ENCODE measurements around the gene SLC44A5. TPM values are rescaled to one million over a fixed set of nuclear protein-coding genes. Genes with fewer than 3 reads are reported as not detected.
"Not testable (repeated sequence)": the region's sequence is repeated elsewhere in the genome, so short reads cannot be mapped to it uniquely, and the experiment has no call there.

The SLC44A5 gene
- polyA plus RNA-seq, 3 donors, result not detected

DNA sequence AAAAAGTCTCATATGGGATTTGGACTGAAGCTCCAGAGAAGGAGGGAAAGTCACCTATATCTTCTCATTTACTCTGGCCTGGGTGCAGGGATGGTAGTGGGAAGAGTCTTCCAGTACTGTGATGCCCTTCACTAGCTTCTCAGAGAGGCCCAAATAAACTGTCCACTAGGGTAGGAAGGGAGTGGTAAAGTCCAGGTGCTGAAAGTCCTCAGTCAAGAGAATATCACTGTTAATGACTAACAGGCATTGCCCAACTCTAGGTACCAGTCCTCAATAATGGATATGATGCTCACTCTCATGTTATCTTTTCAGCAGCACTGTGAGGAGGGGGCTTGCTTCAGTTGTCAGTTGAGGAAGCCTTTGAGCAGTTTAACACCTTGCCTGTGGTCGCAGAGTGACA is 412.8 kb downstream of the SLC44A5 start:
- DNase-seq, result no peak
- Histone ChIP-seq H3K4me1 (ENCODE audit: control insufficient read depth in 1 of 2, insufficient read depth in 2 of 2, low read length in 2 of 2) (no peaks in the 10 kb centered on the region), H3K27ac (ENCODE audit: low read depth in 1 of 2, low read length in 2 of 2) (no peak overlapping the region), H3K9me3 (replicated peaks in 1 of 2; ENCODE audit: control insufficient read depth in 1 of 2, insufficient read depth in 1 of 2, low read length in 2 of 2) (no peaks in the 10 kb centered on the region), H3K4me2 (replicated peaks; ENCODE audit: extremely low read depth, low read length, poor library complexity, severe bottlenecking) (no peak overlapping the region), H3K9ac (ENCODE audit: insufficient read depth, low read length, poor library complexity, severe bottlenecking) (no peak overlapping the region), H3K4me3 (replicated peaks in 1 of 3; ENCODE audit: low read depth in 2 of 3, low read length in 3 of 3) (no peak overlapping the region), H3K36me3 (replicated peaks in 1 of 2; ENCODE audit: control insufficient read depth in 1 of 2, insufficient read depth in 2 of 2, low read length in 2 of 2) (no peaks in the 10 kb centered on the region), H2AFZ (ENCODE audit: insufficient read depth, low read depth, low read length, poor library complexity, severe bottlenecking) (no peak overlapping the region), H4K20me1 (ENCODE audit: insufficient read depth, low read length) (no peaks in the 10 kb centered on the region), H3K79me2 (ENCODE audit: insufficient read depth, low read length) (no peaks in the 10 kb centered on the region), H3K27me3 (ENCODE audit: control insufficient read depth in 2 of 2, insufficient read depth in 2 of 2, low read length in 2 of 2) (no peaks in the 10 kb centered on the region)
- H3K36me3 Mint-ChIP-seq, result no peaks in the 10 kb centered on the region
- H3K4me1 Mint-ChIP-seq, result no peaks in the 10 kb centered on the region
- intact Hi-C loops (cut with micrococcal nuclease), result no loop called here
- WGBS (ENCODE audit: insufficient coverage), result 75% methylated on average over 1 of the region's 1 CpG
- H3K27ac Mint-ChIP-seq, result no peak overlapping the region
- no peaks in the 10 kb centered on the region for H3K9me3 Mint-ChIP-seq
- no peak overlapping the region for H3K4me3 Mint-ChIP-seq
- peaks cover under 1 to 3% (median 2%) of the 10 kb centered on the region in 3 donors for H3K27me3 Mint-ChIP-seq (ENCODE audit: low read depth in 3 of 3)
- TF ChIP-seq, protein P1, sequence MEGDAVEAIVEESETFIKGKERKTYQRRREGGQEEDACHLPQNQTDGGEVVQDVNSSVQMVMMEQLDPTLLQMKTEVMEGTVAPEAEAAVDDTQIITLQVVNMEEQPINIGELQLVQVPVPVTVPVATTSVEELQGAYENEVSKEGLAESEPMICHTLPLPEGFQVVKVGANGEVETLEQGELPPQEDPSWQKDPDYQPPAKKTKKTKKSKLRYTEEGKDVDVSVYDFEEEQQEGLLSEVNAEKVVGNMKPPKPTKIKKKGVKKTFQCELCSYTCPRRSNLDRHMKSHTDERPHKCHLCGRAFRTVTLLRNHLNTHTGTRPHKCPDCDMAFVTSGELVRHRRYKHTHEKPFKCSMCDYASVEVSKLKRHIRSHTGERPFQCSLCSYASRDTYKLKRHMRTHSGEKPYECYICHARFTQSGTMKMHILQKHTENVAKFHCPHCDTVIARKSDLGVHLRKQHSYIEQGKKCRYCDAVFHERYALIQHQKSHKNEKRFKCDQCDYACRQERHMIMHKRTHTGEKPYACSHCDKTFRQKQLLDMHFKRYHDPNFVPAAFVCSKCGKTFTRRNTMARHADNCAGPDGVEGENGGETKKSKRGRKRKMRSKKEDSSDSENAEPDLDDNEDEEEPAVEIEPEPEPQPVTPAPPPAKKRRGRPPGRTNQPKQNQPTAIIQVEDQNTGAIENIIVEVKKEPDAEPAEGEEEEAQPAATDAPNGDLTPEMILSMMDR (IDR thresholded peaks at IDR 0.05), result no peak

DNA sequence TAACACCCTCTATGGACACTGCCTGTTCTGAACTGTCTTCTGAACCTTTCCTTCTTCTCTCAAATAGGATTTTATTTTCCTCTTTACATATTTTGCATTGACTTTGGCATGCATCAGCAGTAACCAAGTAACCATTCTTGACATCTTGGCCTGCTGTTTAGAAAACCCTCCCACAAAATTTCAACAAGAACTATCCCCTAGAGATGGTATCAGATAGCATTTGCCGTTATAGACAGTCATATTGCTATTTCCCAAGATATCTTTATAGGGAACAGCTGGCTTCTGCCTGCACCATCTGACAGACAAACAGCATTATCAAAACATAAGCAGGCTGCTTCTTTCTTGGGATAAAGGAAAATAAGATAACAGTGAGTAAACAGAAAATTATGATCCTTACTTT is 422.0 kb downstream of the SLC44A5 start:
- H3K27me3 Mint-ChIP-seq (ENCODE audit: low read depth in 3 of 3), result peaks cover 0 to 4% (median 4%) of the 10 kb centered on the region in 3 donors

DNA sequence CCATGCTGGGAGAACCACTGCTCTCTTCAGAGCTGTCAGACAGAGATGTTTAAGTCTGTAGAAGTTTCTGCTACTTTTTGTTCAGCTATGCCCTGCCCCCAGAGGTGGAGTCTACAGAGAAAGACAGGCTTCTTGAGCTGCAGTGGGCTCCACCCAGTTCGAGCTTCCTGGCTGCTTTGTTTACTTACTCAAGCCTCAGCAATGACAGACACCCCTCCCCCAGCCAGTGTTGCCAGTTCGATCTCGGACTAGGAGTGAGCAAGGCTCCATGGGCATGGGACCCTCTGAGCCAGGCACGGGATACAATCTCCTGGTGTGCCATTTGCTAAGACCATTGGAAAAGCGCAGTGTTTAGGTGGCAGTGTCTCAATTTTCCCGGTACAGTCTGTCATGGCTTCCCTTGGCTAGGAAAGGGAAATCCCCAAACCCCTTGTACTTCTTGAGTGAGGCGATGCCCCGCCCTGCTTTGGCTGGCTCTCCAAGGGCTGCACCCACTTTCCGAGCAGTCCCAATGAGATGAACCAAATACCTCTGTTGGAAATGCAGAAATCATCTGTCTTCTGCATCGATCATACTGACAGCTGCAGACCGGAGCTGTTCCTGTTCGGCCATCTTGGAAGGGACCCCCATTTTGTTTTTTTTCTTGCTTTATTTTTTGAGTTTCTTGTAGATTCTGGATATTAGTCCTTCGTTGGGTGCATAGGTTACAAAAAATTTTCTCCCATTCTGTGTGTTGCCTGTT is 429.5 kb downstream of the SLC44A5 start:
- H2AFZ ChIP-seq (ENCODE audit: insufficient read depth, low read depth, low read length, poor library complexity, severe bottlenecking); H3K27ac ChIP-seq (ENCODE audit: low read depth in 1 of 2, low read length in 2 of 2); DNase-seq; H3K9me3 ChIP-seq (replicated peaks in 1 of 2; ENCODE audit: control insufficient read depth in 1 of 2, insufficient read depth in 1 of 2, low read length in 2 of 2); H3K4me1 ChIP-seq (ENCODE audit: control insufficient read depth in 1 of 2, insufficient read depth in 2 of 2, low read length in 2 of 2); H3K4me2 ChIP-seq (replicated peaks; ENCODE audit: extremely low read depth, low read length, poor library complexity, severe bottlenecking); H3K27me3 Mint-ChIP-seq (ENCODE audit: low read depth in 3 of 3); H3K27me3 ChIP-seq (ENCODE audit: control insufficient read depth in 2 of 2, insufficient read depth in 2 of 2, low read length in 2 of 2); H3K36me3 ChIP-seq (replicated peaks in 1 of 2; ENCODE audit: control insufficient read depth in 1 of 2, insufficient read depth in 2 of 2, low read length in 2 of 2); H3K9ac ChIP-seq (ENCODE audit: insufficient read depth, low read length, poor library complexity, severe bottlenecking); intact Hi-C loops (cut with micrococcal nuclease); H3K79me2 ChIP-seq (ENCODE audit: insufficient read depth, low read length); H3K36me3 Mint-ChIP-seq; H3K4me3 ChIP-seq (replicated peaks in 1 of 3; ENCODE audit: low read depth in 2 of 3, low read length in 3 of 3); H3K4me1 Mint-ChIP-seq; H3K27ac Mint-ChIP-seq; H4K20me1 ChIP-seq (ENCODE audit: insufficient read depth, low read length); H3K4me3 Mint-ChIP-seq: not testable (repeated sequence)
- 94% methylated on average over 10 of the region's 13 CpGs for WGBS (ENCODE audit: insufficient coverage)
- peaks cover 10 to 18% (median 17%) of the 10 kb centered on the region in 7 donors for H3K9me3 Mint-ChIP-seq

More for the DNA sequence above, 422.0 kb downstream of the SLC44A5 start:
- Histone ChIP-seq H3K79me2 (ENCODE audit: insufficient read depth, low read length) (no peaks in the 10 kb centered on the region), H3K4me1 (ENCODE audit: control insufficient read depth in 1 of 2, insufficient read depth in 2 of 2, low read length in 2 of 2) (no peaks in the 10 kb centered on the region), H4K20me1 (ENCODE audit: insufficient read depth, low read length) (no peaks in the 10 kb centered on the region), H3K4me3 (replicated peaks in 1 of 3; ENCODE audit: low read depth in 2 of 3, low read length in 3 of 3) (no peak overlapping the region), H3K9ac (ENCODE audit: insufficient read depth, low read length, poor library complexity, severe bottlenecking) (no peak overlapping the region), H3K27ac (ENCODE audit: low read depth in 1 of 2, low read length in 2 of 2) (no peak overlapping the region), H3K9me3 (replicated peaks in 1 of 2; ENCODE audit: control insufficient read depth in 1 of 2, insufficient read depth in 1 of 2, low read length in 2 of 2) (no peaks in the 10 kb centered on the region), H3K4me2 (replicated peaks; ENCODE audit: extremely low read depth, low read length, poor library complexity, severe bottlenecking) (no peak overlapping the region), H2AFZ (ENCODE audit: insufficient read depth, low read depth, low read length, poor library complexity, severe bottlenecking) (no peak overlapping the region), H3K27me3 (ENCODE audit: control insufficient read depth in 2 of 2, insufficient read depth in 2 of 2, low read length in 2 of 2) (no peaks in the 10 kb centered on the region), H3K36me3 (replicated peaks in 1 of 2; ENCODE audit: control insufficient read depth in 1 of 2, insufficient read depth in 2 of 2, low read length in 2 of 2) (no peaks in the 10 kb centered on the region)
- Mint-ChIP-seq H3K9me3 (peaks cover 0 to 5% (median 0%) of the 10 kb centered on the region in 7 donors), H3K4me3 (no peak overlapping the region), H3K27ac (no peak overlapping the region), H3K36me3 (no peaks in the 10 kb centered on the region), H3K4me1 (no peaks in the 10 kb centered on the region)
- intact Hi-C loops (cut with micrococcal nuclease), result no loop called here
- no peak for DNase-seq
- TF ChIP-seq, protein P1 (IDR thresholded peaks at IDR 0.05), result no peak
- WGBS (ENCODE audit: insufficient coverage), result no CpG with 5 or more reads among the region's 1 CpG
